GM18520 (cell line): ENCODE data around the gene SLC30A9.
A peak's percentile ranks its signal among the peaks of the same experiment; 100 is the strongest.

Experiments used
- ATAC-seq: cut with Tn5 transposase; IDR thresholded peaks from one replicate; pipeline ENCODE4 v1.9.1; 2021; ENCODE audit not compliant: unreplicated experiment

The SLC30A9 gene

GRCh38 chr4:41998019-41998418, 7.7 kb downstream of the SLC30A9 start:
- no peak for ATAC-seq

GRCh38 chr4:41999321-41999720, 9.0 kb downstream of the SLC30A9 start:
- ATAC-seq: no peak

- no peak for ATAC-seq
Measured at GRCh38 chr4:42008011-42008786, 17.9 kb downstream of the SLC30A9 start.

- no peak for ATAC-seq
Measured at GRCh38 chr4:42015438-42015837, 25.1 kb downstream of the SLC30A9 start.

DNA sequence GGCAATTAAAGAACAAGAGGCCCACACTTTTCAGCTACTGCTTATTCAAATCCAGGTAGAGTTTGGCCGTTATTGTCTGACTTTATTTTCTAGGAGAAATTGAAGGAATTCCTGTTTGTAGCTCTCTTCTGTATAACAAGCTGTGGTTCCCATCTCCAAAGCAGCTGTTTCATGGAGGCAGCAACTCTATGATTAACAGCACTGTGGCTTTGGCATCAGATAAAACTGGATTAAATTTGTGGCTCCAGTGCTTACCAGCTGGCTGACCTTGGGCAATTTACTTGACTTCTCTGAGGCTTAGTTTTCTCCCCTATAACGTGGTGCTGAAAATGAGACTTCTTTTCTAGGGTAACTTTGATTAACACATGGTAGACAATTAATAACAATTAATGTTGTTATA, 28.1 kb downstream of the SLC30A9 start:
- no peak for ATAC-seq

GRCh38 chr4:42048394-42048793, 58.1 kb downstream of the SLC30A9 start:
- ATAC-seq: no peak

DNA sequence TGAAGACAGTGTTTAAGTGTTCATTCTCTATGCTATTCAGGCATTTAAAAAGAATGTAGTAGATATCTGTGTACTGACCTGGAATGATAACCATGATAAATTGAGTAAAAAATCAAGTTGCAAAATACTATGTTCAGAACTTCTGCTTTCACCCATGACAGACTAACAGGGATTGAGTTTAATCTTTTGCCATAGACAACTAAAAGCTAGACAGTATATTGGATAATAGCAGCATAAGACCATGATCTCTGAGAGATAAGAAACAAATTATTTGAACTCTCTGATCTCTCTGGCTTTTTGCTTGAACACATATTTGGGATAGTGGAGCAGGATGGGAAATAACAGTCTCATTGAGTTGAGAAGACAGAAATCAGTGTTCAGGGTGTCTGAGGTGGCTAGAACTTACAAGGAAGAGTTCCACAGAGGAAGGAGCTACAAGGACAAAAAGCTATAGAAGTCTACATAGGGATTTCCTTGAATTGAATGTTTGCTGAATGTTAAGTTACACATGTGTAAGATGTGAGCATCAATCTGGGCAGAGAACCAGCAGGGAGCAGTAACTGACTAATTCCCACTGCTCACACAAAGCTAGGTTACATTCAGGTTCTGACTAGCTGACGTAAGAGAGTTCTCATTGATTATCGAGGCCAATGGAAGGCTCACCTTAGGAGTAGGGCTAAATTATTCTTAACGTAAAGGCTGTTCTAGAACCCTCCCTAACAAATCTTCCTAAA, 60.4 kb downstream of the SLC30A9 start:
- ATAC-seq: no peak

- ATAC-seq: no peak
Measured at GRCh38 chr4:42066402-42066801, 76.1 kb downstream of the SLC30A9 start.

DNA sequence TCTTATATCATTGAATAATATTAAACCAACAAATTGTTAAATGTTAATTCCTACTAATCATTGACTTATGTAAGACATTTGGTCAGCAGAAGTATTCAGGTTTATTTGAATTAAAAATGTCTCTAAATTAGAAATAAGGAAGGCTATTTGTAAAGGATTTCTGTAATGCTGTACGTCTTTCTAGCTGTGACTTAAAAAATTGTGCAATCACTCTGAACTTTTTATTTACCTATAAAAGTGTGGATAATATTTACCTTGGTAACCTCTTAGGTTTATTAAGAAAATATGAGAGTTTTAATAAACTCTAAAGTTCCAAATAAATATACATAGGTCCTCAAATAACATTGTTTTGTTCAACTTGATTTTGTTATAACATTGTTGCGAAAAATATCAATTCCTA, 76.9 kb downstream of the SLC30A9 start:
- no peak for ATAC-seq

- ATAC-seq: no peak
Measured at GRCh38 chr4:42070463-42070862, 80.1 kb downstream of the SLC30A9 start.

- ATAC-seq: no peak
Measured at GRCh38 chr4:42074294-42074693, 84.0 kb downstream of the SLC30A9 start.

GRCh38 chr4:42078184-42078801, 88.0 kb downstream of the SLC30A9 start:
- ATAC-seq: peak; percentile 88

DNA sequence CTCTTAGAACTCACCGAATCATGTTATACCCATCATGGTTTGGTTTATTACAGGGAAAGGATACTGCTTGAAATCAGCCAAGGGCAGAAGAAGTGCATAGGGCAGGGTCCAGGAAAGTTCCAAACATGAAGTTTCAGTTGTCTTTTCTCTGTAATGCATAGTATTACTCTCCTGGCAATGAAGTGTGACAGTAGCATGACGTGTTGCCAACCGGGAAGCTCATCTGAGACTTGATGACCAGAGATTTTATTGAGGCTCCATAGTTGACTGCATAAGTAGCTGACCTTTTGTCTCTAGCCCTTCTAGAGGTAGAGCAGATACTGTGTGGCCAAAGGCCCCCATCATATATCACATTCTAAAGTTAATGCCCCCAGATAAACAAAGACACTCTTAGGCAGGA, 90.0 kb downstream of the SLC30A9 start:
- ATAC-seq: no peak

DNA sequence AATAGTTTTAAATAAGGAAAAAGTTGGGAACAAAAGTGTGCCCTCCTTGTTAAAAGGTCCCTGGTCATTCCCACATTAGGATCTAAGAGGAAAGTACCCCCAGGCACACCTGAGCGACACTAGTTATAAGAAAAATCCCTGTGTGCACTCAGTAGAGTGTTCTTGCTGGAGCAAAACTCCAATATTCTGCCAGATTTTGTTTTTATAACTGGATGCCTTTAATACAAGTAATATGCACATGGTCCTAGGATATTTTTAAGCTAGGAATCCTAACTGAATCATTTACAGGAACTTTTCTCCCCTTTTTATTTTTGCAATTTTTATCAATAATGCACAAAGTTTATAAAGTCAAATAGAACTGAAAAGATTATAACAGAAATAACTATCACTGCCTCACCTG, 93.5 kb downstream of the SLC30A9 start:
- ATAC-seq: no peak

GRCh38 chr4:42088386-42088785, 98.1 kb downstream of the SLC30A9 start:
- no peak for ATAC-seq

DNA sequence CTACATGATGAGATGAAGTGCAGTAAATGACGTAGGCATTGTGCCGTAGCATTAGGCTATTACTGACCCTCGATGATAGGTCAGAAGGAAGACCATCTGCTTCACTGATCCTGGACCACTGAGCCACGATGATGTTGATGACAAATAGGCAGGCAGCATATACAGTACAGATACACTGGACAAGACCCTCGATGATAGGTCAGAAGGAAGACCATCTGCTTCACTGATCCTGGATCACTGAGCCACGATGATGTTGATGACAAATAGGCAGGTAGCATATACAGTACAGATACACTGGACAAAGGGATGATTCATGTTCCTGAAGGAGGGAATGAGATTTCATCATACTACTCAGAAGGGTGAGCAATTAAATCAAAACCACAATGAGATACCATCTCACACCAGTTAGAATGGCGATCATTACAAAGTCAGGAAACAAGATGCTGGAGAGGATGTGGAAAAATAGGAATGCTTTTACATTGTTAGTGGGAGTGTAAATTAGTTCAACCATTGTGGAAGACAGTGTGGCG, 111.2 kb downstream of the SLC30A9 start:
- ATAC-seq: no peak

DNA sequence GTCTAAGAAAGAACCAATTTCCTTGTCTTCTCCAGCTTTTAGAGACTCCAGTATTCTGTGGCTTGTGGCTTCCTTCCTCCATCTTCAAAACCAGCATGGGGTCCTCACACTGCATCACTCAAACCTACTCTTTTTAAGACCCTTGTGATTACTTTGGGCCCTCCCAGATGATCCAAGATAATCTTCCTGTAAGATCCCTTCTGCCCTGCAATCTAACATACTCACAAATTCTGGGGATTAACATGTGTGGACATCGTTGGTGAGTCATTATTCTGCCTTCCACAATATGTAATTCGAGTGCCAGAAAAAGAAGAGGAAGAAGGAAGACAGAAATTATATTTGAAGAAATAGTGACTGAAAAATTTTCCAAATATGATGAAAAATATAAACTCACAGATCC, 114.2 kb downstream of the SLC30A9 start:
- no peak for ATAC-seq

- ATAC-seq: no peak
Measured at GRCh38 chr4:42112846-42113245, 122.5 kb downstream of the SLC30A9 start.

DNA sequence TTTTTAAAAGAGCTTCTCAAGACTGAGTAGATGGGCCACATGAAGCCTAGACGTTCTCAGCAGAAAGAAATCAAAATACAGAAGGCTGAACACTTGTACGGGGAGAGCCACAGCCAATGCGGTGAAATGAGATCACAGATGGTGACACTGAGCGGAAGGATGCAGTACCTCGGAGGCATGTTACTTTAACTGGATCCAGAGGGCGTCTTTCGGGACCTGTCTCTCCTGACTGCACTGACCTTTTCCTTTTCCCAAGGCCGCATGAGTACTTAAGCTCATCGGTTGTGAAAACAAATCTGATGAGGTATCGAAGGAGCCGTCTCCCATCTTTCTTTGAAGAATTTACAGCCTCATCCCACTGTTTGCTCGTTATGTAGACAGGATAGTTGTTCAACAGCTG, 129.6 kb downstream of the SLC30A9 start:
- ATAC-seq: no peak

GRCh38 chr4:42122237-42122636, 131.9 kb downstream of the SLC30A9 start:
- ATAC-seq: no peak

DNA sequence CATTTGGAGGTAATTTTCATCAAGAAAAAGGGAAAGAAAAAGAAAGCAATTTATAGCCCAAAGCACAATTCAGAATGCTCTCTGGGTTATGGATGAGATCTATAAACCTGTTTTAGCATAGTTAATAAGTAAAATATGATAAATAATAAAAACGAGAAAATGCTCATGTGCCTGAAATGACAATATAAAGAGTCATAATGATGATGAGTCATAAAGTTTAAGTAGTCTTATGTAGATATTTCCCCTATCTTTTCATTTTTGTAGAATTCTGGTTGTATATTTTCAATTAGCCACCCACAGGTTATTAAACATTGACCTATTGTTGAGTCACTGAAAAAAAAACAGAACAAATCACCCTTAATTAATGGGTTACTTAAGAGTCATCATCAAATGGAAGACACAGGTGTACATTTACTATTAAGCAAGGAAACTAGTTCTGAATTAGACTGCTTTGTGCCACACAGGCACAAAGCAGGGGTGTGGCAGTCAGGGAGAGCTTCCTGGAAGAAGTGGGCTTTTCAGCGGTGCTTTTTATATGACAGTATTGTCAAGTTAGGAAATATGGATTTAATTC, 132.8 kb downstream of the SLC30A9 start:
- ATAC-seq: no peak
